Muscle of arm (tissue), 12 donors: Measurements from ENCODE around the gene CABLES2. TPM values are rescaled to one million over a fixed set of nuclear protein-coding genes. Genes with fewer than 3 reads are reported as not detected.

ENCODE experiments used
- DNase-seq: peaks from one replicate; pipeline ENCODE4 v3.0.0-alpha.2; 2013
- polyA plus RNA-seq, 12 donors: library from polyadenylated mRNA; unstranded; fragments of 120-200 nt; gene quantifications; one replicate each; pipeline ENCODE4 v1.2.1, GENCODE V29; 2013; ENCODE audit not compliant: insufficient read length in 12 of 12

Gene CABLES2
- polyA plus RNA-seq, 12 donors, result 4.1 to 10.6 (median 5.1) TPM; not detected in 1

DNA sequence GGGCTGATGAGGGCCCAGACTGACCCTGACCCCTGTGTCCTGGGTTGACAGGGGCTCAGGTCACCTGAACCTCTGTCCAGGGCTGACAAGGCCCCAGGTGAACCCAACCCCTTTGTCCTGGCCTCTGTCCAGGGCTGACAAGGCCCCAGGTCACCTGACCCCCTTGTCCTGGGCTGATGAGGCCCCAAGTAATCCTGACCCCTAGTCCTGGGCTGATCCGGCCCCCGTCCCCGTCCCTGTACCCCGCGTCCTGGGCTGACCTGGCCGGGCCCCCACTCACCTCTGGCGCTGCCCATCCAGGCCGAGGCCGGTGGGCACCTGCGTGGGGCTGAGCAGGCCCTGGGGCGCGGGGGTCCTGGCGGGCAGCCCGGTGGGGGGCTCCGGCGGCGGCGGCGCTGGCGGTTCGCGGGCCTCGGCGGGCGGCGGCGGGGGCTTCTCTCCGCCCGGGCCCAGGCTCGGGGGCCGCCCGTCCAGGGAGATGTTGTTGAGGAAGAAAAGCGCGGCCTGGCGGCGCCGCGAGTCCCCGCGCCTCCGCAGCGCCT is 379 bp downstream of the CABLES2 start:
- no peak for DNase-seq

DNA sequence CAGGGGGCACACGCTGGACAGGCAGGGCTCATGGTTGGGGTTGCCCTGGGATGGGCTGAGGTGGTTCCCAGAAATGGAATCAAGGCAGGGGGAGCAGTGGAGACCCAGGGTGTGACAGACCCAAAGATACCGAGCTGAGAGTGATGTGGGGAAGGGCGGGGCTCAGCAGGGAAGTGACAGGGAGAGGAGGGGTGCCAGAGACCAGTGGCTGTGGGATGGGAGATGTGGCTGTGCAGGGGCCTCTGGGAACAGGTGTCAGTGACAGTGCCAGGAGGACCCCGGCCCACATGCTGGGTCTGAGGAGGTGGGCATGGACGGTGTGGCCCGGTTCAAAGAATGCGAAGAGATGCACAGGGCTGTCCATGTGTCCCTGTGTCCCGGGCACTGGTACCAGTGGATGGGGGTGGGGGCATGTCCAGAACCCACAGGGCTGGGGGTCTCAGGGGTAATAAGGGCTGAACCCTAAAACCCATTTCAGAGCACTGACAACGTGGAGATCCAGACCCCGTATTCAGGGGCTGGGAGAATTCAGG is 1.0 kb downstream of the CABLES2 start:
- DNase-seq, result no peak

DNA sequence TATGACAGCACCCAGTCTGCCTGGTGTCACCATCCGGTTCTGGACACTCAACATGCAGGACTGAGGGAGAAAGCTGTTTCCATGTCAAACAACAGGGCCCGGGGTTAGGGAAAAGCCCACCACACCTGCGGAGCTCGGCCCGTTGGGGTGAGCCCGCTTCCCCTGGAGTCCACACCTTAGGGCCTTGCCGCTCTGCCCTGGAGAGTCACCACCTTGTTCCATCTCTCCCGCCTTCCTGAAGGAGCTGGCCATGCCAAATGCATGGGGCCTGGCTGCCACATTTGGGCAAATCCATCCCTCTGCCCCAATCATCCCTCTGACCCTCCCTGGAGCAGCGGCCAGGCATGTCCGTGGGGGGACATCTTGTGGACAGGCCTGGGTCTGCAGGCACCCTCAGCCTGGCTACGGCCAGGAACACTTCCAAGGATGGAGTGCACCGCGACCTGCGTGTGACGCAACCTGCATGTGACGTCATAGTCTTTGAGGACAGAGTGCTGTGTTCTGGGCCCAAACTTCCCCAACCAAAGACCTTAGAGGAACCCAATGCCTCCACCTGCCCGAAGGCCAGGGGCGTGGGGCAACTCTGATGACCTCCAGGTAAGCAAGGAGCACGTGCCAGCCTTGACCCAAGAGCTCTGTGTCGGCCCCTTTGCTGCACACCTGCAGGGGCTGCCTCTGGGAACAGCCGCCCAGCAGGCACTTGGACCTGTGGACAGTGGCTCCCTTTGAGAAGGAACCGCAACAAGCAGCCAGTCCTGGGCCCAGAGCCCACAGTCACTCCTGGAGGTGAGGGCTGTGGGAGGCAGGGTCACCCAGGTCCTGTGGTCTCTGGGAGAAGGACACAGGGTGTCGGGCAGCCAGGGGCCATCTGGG is 1.7 kb downstream of the CABLES2 start:
- DNase-seq, result no peak

DNA sequence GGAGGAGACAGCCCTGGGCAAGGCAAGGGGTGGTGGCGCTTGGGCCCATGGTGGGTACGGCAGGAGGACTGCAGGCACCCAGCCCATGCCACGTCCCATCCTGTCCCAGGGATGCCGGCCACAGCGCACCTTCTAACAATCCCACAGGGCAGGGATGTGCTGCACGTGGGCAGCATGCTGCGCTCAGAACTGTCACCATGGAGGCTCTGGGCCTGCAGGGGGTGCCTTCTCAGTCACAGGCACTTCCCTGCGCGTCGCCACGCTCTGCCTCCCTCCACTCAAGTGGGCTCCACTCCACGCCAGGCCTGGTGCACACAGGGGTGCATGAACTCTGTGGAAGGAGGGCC is 2.4 kb downstream of the CABLES2 start:
- no peak for DNase-seq

DNA sequence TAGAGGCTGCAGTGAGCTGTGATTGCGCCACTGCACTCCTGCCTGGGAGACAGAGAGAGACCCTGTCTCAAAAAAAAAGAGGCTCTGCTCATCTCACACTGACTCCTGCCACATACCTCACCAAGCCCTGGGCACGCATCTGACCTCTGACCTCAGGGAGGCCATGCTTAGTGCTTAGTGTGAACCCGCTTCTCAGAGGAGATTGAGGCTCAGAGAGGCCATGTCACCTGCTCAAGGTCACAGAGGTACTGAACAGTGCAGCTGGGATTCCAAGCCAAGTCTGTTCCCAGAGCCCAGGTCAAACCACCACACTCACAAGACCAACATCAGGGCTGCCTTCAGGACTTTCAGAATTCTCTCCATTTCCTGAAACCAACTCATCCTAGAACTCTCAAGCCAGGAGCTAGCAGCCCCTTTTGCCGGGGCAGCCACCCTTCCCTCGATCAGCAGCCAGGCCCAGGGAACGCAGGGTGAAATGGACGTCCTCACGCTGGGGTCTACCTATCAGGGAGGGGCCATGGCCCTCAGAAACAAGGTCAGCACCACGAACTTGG is 2.9 kb downstream of the CABLES2 start:
- no peak for DNase-seq

DNA sequence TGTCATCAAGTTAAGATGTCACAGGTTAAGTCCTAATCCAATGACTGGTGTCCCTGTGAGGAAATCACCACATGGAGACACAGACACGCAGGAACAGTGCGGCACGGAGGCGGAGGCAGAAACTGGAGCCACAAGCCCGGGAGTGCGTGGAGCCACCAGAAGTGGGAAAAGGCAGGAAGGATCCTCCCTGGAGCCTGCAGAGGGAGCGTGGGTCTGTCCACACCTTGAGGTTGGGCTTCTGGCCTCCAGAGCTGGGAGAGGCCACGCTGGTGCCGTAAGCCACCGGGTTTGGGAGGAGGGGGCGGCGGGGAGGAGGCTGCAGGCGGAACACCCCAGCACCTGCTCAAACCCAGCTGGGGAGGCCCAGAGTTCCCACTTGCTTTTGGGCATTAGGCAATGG is 3.8 kb downstream of the CABLES2 start:
- no peak for DNase-seq

DNA sequence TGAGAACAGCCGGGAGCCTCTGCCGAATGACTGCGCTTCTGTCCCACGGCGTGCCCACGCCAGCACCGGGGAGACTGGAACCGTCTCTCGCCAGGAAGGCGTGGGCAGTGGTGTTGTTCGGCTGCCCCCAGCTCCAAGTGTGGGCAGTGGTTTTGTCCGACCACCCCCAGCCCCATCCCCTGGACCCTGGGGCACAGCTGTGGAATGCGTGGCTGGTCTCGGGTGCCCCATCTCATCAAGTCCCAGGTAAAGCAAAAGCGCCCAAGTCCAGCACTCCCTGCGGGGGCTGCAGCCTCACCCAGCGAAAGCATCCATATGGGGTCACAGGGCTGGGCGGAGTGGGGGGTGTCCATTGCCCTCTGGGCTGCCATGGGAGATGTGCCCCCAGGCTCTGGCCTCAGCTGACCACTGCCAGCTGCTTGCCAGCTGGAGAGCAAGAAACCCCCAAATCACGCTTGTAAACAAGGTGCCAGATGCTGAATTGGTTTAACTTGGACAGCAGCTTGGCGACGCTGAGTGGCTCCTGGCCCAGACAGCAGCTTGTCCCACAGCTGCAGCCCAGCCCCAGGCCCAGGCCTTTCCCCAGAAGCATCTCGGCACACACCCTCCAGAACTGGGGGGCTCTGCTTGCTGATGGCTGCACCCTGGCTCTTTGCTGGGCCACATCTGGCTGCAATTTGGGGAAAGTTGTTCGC is 4.5 kb downstream of the CABLES2 start:
- DNase-seq, result no peak

DNA sequence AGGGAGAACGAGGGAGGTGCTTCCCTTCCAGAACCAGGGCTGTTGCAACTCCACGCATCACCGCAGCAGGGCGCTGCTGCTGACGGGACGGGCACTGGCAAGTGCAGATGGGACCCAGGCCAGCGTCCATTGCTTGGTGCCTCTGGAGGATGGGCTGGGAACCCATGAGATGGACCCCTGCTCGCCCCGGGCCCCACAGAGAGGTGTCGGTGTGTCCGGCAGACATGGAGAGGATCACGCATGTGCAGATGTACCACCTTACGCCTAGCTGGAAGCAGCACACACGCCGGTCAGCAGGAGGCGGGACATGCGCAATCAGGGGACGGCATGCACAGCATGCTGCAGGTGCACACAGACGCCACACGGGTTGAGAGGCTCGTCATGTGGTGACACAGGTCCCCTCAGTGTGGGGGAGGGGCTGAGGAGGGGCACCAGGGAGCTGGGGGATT is 5.7 kb downstream of the CABLES2 start:
- no peak for DNase-seq

DNA sequence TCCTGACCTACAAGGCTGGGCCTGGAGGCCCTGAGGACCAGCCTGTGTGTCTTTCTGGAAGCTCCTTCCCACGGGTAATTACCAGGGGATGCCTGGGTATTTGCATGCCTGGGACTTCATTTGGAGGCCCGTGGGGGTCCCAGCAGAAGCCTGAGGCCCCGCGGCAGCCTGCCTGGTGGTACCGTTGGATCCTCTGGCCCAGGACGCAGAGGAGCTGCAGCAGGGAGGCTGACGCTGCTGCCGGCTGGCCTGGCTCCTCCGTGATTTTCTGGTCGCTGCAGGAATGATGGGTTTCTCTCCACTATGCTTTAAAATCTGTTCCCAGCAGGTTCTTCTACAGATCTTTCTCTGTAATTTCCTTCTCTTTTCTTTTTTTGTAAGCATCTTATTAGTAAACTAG is 6.5 kb downstream of the CABLES2 start:
- no peak for DNase-seq

DNA sequence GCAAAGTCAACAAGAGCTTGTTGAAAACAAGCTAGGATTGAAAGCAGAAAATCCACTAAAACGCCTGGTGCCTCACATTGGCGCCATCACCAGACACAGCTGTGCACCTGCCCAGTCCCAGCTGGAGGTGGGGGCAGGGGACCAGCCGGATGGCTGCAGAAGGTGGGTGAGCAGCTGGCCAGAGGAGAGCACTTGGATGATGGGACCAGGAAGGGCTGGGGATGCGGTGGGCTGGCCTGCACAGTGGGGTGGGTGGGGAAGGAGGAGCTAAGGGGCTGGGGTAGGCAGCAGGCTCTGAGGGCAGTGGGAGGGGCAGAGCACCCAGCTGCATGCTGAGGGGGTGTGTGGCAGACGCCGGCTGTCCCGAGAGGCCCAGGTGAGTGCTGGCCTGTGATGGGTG is 7.1 kb downstream of the CABLES2 start:
- no peak for DNase-seq

DNA sequence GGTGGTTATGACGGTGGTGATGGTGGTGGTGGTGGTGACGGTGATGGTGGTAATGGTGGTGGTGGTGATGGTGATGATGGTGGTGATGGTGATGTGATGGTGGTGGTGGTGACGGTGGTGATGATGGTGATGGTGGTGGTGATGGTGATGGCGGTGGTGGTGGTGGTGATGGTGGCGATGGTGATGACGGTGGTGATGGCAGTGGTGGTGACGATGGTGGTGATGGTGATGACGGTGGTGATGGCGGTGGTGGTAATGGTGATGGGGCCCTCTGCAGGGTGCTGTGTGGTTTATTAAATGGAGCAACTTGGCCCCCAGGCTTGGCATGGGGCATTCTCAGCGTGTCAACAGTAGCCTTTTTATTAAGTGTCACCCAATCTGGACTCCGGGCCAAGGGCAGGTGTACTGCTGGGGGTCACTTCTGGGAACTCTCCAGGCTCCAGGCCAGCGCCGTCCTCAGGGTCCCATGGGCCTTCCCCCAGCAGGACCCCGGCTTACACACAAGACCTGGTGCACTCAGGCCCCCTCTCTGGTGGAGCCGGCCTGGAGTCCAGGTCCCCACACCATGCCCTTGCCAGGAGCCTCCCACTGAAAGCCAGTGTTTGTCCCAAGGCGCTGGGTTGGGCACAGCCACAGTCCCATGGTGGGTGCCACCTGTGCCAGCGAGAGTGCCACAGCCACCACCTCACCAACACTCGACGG is 8.8 kb downstream of the CABLES2 start:
- no peak for DNase-seq

DNA sequence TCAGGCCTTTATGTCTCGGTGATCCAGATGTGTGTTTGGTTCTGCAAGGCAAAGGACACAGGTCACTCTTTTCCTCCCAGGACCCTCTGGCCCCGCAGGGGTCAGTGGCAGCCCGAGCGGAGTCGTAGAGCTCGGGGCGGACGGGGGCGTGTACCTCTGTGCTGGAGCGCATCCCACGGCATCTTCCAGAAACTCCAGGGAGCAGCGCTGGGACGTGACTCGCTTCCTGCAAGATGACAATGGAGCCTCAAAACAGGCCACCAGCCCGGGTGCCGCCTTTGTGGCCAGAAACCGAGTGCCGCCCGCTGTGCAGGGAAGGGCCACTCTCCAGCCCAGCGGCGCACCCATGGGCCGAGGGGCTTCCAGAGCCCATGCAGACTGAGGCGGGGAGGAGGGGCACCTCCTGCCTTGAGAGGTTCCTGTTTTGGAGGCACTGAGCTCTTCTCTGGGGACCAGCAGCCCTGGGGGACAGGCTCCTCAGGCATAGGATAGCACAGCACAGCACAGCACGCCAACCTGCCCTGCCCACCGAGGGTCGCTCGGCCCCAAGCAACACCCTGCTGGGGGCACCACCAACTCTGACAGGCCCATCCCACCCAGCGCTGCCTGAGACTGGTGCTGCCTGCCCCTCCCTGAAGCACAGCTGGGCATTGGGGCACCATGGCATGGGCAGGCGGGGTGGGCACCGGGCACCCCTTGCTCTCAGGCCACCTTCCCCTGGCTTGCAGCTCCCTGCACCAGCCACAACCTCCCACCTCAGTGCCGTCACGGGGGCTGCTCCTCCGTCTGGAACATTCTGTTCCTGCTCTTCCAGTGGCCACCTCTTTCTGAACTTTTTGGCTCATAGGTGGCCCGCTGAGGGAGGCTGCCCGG is 10.5 kb downstream of the CABLES2 start:
- no peak for DNase-seq

DNA sequence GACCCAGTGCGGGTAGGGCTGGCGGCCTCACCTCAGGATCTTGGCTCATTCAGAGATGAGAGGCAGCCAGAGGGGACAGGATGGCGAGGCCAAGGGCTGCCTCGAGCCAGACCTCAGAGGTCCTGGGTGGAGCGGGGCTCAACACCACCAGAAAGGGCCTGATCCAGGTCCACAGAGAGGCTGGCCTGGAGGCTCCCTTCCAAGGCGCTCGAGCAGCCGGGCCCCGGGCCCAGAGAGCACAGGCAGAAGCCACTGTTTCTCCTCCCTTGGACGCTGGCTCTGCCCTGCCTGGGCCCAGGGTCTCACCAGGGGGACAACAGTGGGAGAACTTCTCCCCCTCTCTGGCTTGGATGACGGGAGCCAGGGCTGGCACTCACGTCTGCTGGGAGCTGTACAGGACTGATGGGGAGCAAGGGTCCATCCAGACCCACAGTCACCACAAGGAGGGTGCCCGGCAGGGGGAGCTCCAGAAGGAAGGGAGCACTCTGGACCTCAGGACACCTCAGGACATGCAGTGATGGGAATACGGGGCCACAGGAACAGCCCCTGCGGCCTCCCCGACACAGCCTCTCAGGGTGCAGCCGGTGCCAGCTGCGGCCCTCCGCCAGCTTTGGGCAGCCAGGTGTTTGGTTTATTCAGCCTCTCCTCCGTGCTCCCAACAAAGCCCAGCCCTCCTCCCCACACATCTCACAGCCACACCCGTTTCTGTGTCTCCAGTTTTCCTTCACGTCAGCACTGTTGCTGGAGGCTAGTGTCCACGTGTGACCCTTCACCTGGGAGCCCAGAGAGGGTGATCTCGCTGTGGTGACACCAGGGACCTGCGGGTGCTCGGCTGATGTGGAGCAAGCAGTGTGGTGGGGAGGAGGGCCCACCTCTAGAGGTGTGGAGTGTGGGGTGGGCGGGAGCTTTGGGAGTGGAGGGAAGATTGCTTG is 11.5 kb downstream of the CABLES2 start:
- DNase-seq, result no peak

DNA sequence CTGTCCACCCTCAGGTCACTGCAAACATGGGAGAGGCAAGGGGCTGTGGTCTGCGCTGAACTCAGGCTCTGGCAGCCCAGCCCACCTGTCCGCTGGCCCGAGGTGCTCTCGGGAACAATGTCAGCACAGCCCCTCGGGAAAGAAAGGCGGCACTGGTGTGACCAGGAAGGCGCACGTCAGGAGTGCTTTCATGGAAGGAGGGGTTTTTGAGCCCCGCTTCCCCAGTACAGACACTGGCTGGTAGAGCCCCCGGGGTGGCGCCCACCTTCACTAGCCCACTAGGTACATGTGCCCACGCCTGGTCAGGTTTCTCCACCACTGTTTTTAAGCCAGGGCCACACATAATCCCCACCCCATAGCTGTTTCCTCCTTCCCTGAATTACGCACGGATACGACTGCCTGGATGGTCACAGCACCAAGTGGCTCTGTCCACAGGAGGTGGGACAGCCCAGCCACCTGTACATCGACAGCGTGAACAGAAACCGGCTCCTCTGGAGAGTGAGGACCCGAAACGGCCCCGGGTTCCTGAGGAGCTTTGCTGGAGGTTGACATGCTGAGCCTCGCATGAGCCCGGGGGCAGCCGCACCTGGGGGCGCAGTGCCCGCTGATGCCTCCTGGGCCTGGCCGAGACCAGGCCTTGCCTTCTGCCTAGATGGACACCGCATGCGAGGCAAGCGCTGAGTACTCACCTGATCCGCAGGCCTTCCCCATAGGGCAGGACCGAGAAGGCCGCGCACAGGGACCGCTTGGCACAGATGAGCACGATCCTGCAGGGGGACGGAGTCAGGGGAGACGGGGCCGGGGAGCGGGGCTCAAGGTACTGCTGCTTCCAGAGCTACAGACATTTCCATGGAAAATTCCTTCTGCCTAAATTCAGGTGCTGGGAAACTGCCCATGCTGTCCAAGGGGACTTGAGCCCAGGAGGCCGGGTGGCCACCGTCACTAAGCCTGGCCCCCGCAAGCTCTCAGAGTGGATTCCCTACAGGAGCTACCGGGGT is 12.5 kb downstream of the CABLES2 start:
- DNase-seq, result no peak

DNA sequence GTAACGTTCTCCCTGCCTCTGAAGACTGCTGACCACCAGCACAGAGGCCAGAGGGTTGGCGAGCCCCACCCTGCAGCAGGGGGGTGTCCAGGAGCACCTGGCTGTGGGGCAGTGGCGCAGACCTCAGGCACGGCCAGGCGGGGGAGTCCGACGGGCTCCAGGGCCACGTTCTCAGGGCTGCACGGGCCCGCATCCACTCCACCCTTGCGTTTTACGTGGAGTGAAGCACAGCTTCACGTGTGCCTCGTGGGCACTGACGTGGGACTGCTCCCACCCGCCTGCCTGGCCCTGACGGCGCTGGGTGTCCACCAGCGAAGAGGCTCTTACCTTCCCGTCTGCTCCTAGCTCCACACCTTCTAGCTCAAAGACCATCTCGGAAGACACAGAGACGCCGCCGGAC is 13.3 kb downstream of the CABLES2 start:
- no peak for DNase-seq

DNA sequence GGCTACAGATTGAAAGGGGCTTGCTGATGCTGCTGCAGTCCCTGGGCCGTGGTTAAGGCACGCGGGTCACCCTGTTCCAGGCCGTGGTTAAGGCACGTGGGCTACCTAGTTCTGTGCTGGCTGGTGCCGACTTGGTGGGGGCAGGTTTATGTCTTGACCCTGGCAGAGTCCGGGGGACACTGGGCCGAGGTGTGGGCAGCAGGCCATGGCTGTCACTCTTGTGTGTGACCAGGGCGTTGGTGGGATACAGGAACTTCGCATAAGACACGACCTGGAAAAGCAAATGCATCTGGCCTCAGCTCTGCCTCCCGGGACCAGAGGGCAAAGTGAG is 13.8 kb downstream of the CABLES2 start:
- DNase-seq, result no peak

DNA sequence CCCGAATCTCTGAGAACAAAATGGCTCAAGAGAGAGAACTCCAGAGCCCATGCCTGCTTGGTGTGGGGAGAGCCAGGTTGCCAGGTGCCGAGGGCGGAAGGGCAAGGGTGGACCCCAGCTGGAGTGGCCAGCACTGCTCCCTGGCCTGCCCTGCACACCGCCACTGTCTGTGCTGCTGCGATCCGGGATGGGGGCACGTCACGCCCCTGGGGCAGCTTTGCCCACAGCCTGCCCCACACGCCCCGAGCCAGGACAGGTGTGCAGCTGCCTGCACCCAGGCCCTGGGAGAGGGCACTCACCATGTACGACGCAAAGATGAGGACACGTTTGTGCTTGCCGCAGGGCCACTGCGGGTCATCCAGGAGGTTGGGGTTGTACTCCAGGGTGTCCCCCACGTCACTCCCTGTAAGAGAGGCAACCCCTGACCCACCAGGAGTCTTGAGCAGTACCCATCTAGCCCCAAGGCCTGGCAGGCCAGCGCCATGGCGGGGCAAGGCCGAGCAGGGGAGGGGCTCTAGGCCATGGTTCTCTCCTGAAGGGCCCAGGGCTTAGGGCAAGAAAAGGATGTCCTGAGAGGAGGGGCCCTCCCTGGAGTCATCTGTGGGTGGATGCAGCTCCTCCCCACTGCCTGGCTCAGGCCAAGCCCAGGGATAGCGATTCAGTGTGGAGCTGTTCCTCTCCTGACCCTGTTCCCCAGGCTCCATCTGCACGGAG is 14.3 kb downstream of the CABLES2 start:
- DNase-seq, result no peak

DNA sequence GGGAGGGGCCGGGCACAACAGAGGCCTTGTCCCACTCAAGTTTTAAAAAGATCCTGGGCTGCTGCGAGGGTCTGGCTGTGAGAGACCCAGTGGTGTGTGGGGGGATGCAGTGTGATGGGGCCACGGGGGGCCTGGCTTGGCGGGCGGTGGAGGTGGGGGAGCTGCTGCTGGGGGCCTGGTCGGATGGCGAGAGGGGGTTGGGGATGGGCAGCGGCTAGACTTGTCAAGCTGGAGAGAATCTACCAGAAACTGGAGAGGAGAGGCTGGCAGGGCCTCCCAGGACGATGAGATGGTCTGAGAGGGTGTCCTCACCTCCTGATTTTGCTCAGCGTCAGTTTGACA is 15.0 kb downstream of the CABLES2 start:
- DNase-seq, result no peak
